H9 (cell line): ENCODE results near the gene TMEM14B. TPM values are rescaled to one million over a fixed set of nuclear protein-coding genes. Genes with fewer than 3 reads are reported as not detected.
A peak's percentile ranks its signal among the peaks of the same experiment; 100 is the strongest.

Experiments used
- DNase-seq: peaks from one replicate; pipeline ENCODE4 v3.0.0-alpha.2; 2017
- H2AFZ ChIP-seq: one replicate; pipeline ENCODE4 v1.6.1; 2013; ENCODE audit warnings: mild to moderate bottlenecking, low read length, control low read depth, moderate library complexity
- H2AK5ac ChIP-seq: 2 replicates; pipeline ENCODE4 v1.6.1; 2013; ENCODE audit warnings: low read length, control low read depth, mixed read lengths; ENCODE audit not compliant: insufficient read length
- H2BK120ac ChIP-seq: one replicate; pipeline ENCODE4 v1.6.1; 2013; ENCODE audit warnings: low read depth, mild to moderate bottlenecking, low read length, control low read depth, inconsistent platforms; ENCODE audit not compliant: poor library complexity, severe bottlenecking
- H2BK12ac ChIP-seq: 2 replicates; pipeline ENCODE4 v1.6.1; 2013; ENCODE audit warnings: low read length, control low read depth, mixed read lengths, low read depth; ENCODE audit not compliant: insufficient read length
- H2BK15ac ChIP-seq: 2 replicates; pipeline ENCODE4 v1.6.1; 2013; ENCODE audit warnings: low read depth, low read length, control low read depth
- H2BK20ac ChIP-seq: one replicate; pipeline ENCODE4 v1.6.1; 2013; ENCODE audit warnings: low read depth, mild to moderate bottlenecking, low read length, control low read depth, inconsistent platforms; ENCODE audit not compliant: poor library complexity, severe bottlenecking
- H2BK5ac ChIP-seq: 2 replicates; pipeline ENCODE4 v1.6.1; 2013; ENCODE audit warnings: low read length, control low read depth, mixed read lengths; ENCODE audit not compliant: insufficient read length
- H3K14ac ChIP-seq: 2 replicates; pipeline ENCODE4 v1.6.1; 2013; ENCODE audit warnings: low read length, control low read depth; ENCODE audit not compliant: insufficient read depth
- H3K18ac ChIP-seq: 2 replicates; pipeline ENCODE4 v1.6.1; 2013; ENCODE audit warnings: low read depth, mild to moderate bottlenecking, mixed read lengths, low read length, control low read depth; ENCODE audit not compliant: insufficient read length
- H3K23ac ChIP-seq: 2 replicates; pipeline ENCODE4 v1.6.1; 2013; ENCODE audit warnings: low read length, control low read depth, mixed read lengths, low read depth; ENCODE audit not compliant: insufficient read length
- H3K23me2 ChIP-seq: 2 replicates; pipeline ENCODE4 v1.6.1; 2013; ENCODE audit warnings: low read depth, mild to moderate bottlenecking, mixed read lengths, low read length, control low read depth; ENCODE audit not compliant: insufficient read length, poor library complexity, severe bottlenecking
- H3K27ac ChIP-seq: 2 replicates; pipeline ENCODE4 v1.5.1; 2013; ENCODE audit warnings: low read length, control low read depth, mixed read lengths, low read depth; ENCODE audit not compliant: insufficient read length
- H3K27me3 ChIP-seq: 2 replicates; pipeline ENCODE4 v1.6.1; 2013; ENCODE audit warnings: low read length, control low read depth, inconsistent platforms; ENCODE audit not compliant: insufficient read depth
- H3K4ac ChIP-seq: 2 replicates; pipeline ENCODE4 v1.6.1; 2013; ENCODE audit warnings: low read depth, mild to moderate bottlenecking, control low read depth, inconsistent platforms, low read length, moderate library complexity
- H3K4me1 ChIP-seq: 2 replicates; pipeline ENCODE4 v1.6.1; 2013; ENCODE audit warnings: low read length, control low read depth, inconsistent platforms; ENCODE audit not compliant: insufficient read depth
- H3K4me2 ChIP-seq: 2 replicates; pipeline ENCODE4 v1.6.1; 2013; ENCODE audit warnings: low read length, control low read depth, mixed read lengths; ENCODE audit not compliant: insufficient read length, insufficient read depth
- H3K56ac ChIP-seq: 2 replicates; pipeline ENCODE4 v1.6.1; 2013; ENCODE audit warnings: low read depth, mild to moderate bottlenecking, mixed read lengths, low read length, control low read depth; ENCODE audit not compliant: insufficient read length
- H3K79me1 ChIP-seq: 2 replicates; pipeline ENCODE4 v1.6.1; 2013; ENCODE audit warnings: low read depth, mild to moderate bottlenecking, moderate library complexity, low read length, control low read depth, inconsistent platforms; ENCODE audit not compliant: insufficient read depth, poor library complexity, severe bottlenecking
- H3K79me2 ChIP-seq: 2 replicates; pipeline ENCODE4 v1.6.1; 2013; ENCODE audit warnings: low read length, control low read depth, inconsistent platforms; ENCODE audit not compliant: insufficient read depth
- H3K9ac ChIP-seq: 2 replicates; pipeline ENCODE4 v1.6.1; 2013; ENCODE audit warnings: low read length, control low read depth, mixed read lengths; ENCODE audit not compliant: insufficient read length; ENCODE audit errors: extremely low read depth
- H3K9me3 ChIP-seq: one replicate; pipeline ENCODE4 v1.6.1; 2013; ENCODE audit warnings: low read depth, low read length, inconsistent platforms; ENCODE audit not compliant: control insufficient read depth
- H3T11ph ChIP-seq: one replicate; pipeline ENCODE4 v1.6.1; 2013; ENCODE audit warnings: mild to moderate bottlenecking, low read length, control low read depth, inconsistent platforms
- H4K20me1 ChIP-seq: one replicate; pipeline ENCODE4 v1.6.1; 2013; ENCODE audit not compliant: control insufficient read depth, insufficient read length, insufficient read depth
- H4K5ac ChIP-seq: 2 replicates; pipeline ENCODE4 v1.6.1; 2013; ENCODE audit warnings: low read depth, mild to moderate bottlenecking, mixed read lengths, low read length, control low read depth; ENCODE audit not compliant: insufficient read length
- H4K8ac ChIP-seq: replicated peaks from 2 replicates; pipeline ENCODE4 v1.6.1; 2013; ENCODE audit warnings: low read length, control low read depth, mixed read lengths, low read depth; ENCODE audit not compliant: insufficient read length
- H4K91ac ChIP-seq: 2 replicates; pipeline ENCODE4 v1.6.1; 2013; ENCODE audit warnings: low read depth, mild to moderate bottlenecking, moderate library complexity, mixed read lengths, low read length, control low read depth; ENCODE audit not compliant: insufficient read length
- H3K27ac Mint-ChIP-seq, 3 experiments: 2 replicates in 2 of 3; 3 replicates in 1 of 3; pipeline ENCODE4 v1.8.0; 2020 to 2021; ENCODE audit warnings: mixed read lengths in 3 of 3, mild to moderate bottlenecking in 1 of 3, moderate library complexity in 1 of 3
- H3K27me3 Mint-ChIP-seq: 2 replicates; pipeline ENCODE4 v1.8.0; 2021; ENCODE audit warnings: low read depth, mild to moderate bottlenecking, moderate library complexity, mixed read lengths
- H3K36me3 Mint-ChIP-seq, 3 experiments: 2 replicates in 2 of 3; 3 replicates in 1 of 3; pipeline ENCODE4 v1.8.0; 2020 to 2021; ENCODE audit warnings: low read depth in 3 of 3, mixed read lengths in 3 of 3; ENCODE audit not compliant: insufficient read depth in 1 of 3
- H3K4me1 Mint-ChIP-seq, 2 experiments: 2 replicates each; pipeline ENCODE4 v1.8.0; 2020; ENCODE audit warnings: mixed read lengths in 2 of 2
- H3K4me3 Mint-ChIP-seq, 2 experiments: 2 replicates in 1 of 2; 3 replicates in 1 of 2; pipeline ENCODE4 v1.8.0; 2020 to 2021; ENCODE audit warnings: mild to moderate bottlenecking in 2 of 2, mixed read lengths in 2 of 2, moderate library complexity in 1 of 2
- H3K9me3 Mint-ChIP-seq, 2 experiments: 2 replicates in 1 of 2; 3 replicates in 1 of 2; pipeline ENCODE4 v1.8.0; 2020; ENCODE audit warnings: mild to moderate bottlenecking in 2 of 2, mixed read lengths in 2 of 2, moderate library complexity in 1 of 2
- CTCF ChIP-seq: fragments of 200-600 bp; sonication (generic); conservative IDR thresholded peaks from 3 replicates; pipeline ENCODE4 v1.8.0; 2021; ENCODE audit warnings: antibody characterized with exemption, mild to moderate bottlenecking
- WGBS: extraction: QIAGEN DNeasy Blood & Tissue Kit; methylation state at CpG from one replicate; pipeline ENCODE4 v1.1.7; 2013; ENCODE audit warnings: missing lambda C conversion rate, low lambda C conversion rate, mixed read lengths; ENCODE audit not compliant: insufficient read length; ENCODE audit errors: extremely low coverage; 5-methylcytosine and 5-hydroxymethylcytosine counted together
- total RNA-seq: library from RNA; stranded (reverse); gene quantifications from 2 replicates; pipeline ENCODE4 v1.2.1, GENCODE V29; 2021

Gene TMEM14B
- total RNA-seq, 1 experiment from 2014 or later, result 107 TPM

- Histone ChIP-seq H3K79me1 (peaks cover 5% of the 10 kb centered on the region), H3K23ac (no peak overlapping the region), H2BK20ac (no peak overlapping the region), H3K27ac (no peak overlapping the region), H3K56ac (no peak overlapping the region), H3K14ac (no peak overlapping the region), H3K9ac (no peak overlapping the region), H2BK5ac (no peak overlapping the region), H2AK5ac (no peak overlapping the region), H4K91ac (no peak overlapping the region), H2BK120ac (no peak overlapping the region), H3K4me2 (peak overlapping the region; percentile 53), H3K4me1 (peaks cover 4% of the 10 kb centered on the region), H2BK15ac (no peak overlapping the region), H3T11ph (no peak overlapping the region), H3K4ac (no peak overlapping the region), H4K5ac (no peak overlapping the region), H3K23me2 (peaks cover 3% of the 10 kb centered on the region), H3K27me3 (no peaks in the 10 kb centered on the region), H4K8ac (no peak overlapping the region), H2BK12ac (no peak overlapping the region), H3K79me2 (peaks cover 18% of the 10 kb centered on the region; the same call in 1 of the 2 replicates), H4K20me1 (no peaks in the 10 kb centered on the region), H3K18ac (no peak overlapping the region), H2AFZ (no peak overlapping the region), H3K9me3 (no peaks in the 10 kb centered on the region)
- no peak for TF ChIP-seq CTCF
- Mint-ChIP-seq H3K4me1 (peaks cover 23 to 33% of the 10 kb centered on the region in 2 experiments), H3K27ac (peak overlapping the region; percentile 4 to 93 (median 19); a peak in 4 of 7 replicates), H3K4me3 (peak overlapping the region; percentile 94 to 97), H3K9me3 (no peaks in the 10 kb centered on the region), H3K27me3 (no peaks in the 10 kb centered on the region), H3K36me3 (peaks cover 9 to 31% (median 27%) of the 10 kb centered on the region in 3 experiments; a peak in 6 of 7 replicates)
- no CpG with 5 or more reads among the region's 9 CpGs for WGBS
- DNase-seq, result no peak
Measured at GRCh38 chr6:10746915-10747250, 722 bp upstream of the TMEM14B start.
